GM23248 (cell line): Measurements from ENCODE around the gene IL18. TPM values are rescaled to one million over a fixed set of nuclear protein-coding genes. Genes with fewer than 3 reads are reported as not detected.
"Not testable (repeated sequence)": the region's sequence is repeated elsewhere in the genome, so short reads cannot be mapped to it uniquely, and the experiment has no call there.

ENCODE experiments used
- DNase-seq: peaks from one replicate; pipeline ENCODE4 v3.0.0-alpha.2; 2015
- H2AFZ ChIP-seq: fragments of 200-600 bp; sonication (generic); 2 replicates; pipeline ENCODE4 v1.6.1; 2016; ENCODE audit warnings: antibody characterized with exemption
- H3F3A ChIP-seq: fragments of 200-600 bp; sonication (generic); 2 replicates; pipeline ENCODE4 v1.6.1; 2016; ENCODE audit warnings: mild to moderate bottlenecking, antibody characterized with exemption, mixed run types; ENCODE audit not compliant: insufficient read depth
- H3K27ac ChIP-seq: fragments of 200-600 bp; sonication (generic); 2 replicates; pipeline ENCODE4 v1.5.1; 2016; ENCODE audit warnings: mild to moderate bottlenecking
- H3K27me3 ChIP-seq: fragments of 200-600 bp; sonication (generic); replicated peaks from 2 replicates; pipeline ENCODE4 v1.6.1; 2016; ENCODE audit warnings: mild to moderate bottlenecking; ENCODE audit not compliant: insufficient read depth
- H3K36me3 ChIP-seq: fragments of 200-600 bp; sonication (generic); 2 replicates; pipeline ENCODE4 v1.6.1; 2016; ENCODE audit warnings: low read depth, mild to moderate bottlenecking
- H3K4me1 ChIP-seq: fragments of 200-600 bp; sonication (generic); 2 replicates; pipeline ENCODE4 v1.6.1; 2016; ENCODE audit warnings: mild to moderate bottlenecking; ENCODE audit not compliant: insufficient read depth
- H3K4me2 ChIP-seq: fragments of 200-600 bp; sonication (generic); one replicate; pipeline ENCODE4 v1.6.1; 2016; ENCODE audit warnings: mild to moderate bottlenecking; ENCODE audit not compliant: unreplicated experiment
- H3K4me3 ChIP-seq: fragments of 200-600 bp; sonication (generic); 2 replicates; pipeline ENCODE4 v1.5.1; 2016; ENCODE audit warnings: mild to moderate bottlenecking
- H3K79me2 ChIP-seq: fragments of 200-600 bp; sonication (generic); 2 replicates; pipeline ENCODE4 v1.6.1; 2016; ENCODE audit warnings: mild to moderate bottlenecking; ENCODE audit not compliant: insufficient read depth
- H3K9ac ChIP-seq: fragments of 200-600 bp; sonication (generic); 2 replicates; pipeline ENCODE4 v1.6.1; 2016; ENCODE audit warnings: mild to moderate bottlenecking
- H3K9me2 ChIP-seq: fragments of 200-600 bp; sonication (generic); 2 replicates; pipeline ENCODE4 v1.6.1; 2016; ENCODE audit warnings: mixed run types, mild to moderate bottlenecking, moderate library complexity; ENCODE audit not compliant: insufficient read depth
- H3K9me3 ChIP-seq: fragments of 200-600 bp; sonication (generic); one replicate; pipeline ENCODE4 v1.6.1; 2017; ENCODE audit warnings: low read depth
- H4K20me1 ChIP-seq: fragments of 200-600 bp; sonication (generic); 2 replicates; pipeline ENCODE4 v1.6.0; 2016; ENCODE audit not compliant: insufficient read depth
- EZH2 ChIP-seq: fragments of 200-600 bp; sonication (generic); IDR thresholded peaks from 2 replicates; pipeline ENCODE4 v1.6.1; 2018; ENCODE audit warnings: antibody characterized with exemption, mild to moderate bottlenecking; ENCODE audit not compliant: insufficient read depth, poor library complexity, severe bottlenecking
- EZH2phosphoT487 ChIP-seq: fragments of 200-600 bp; sonication (generic); IDR thresholded peaks from 2 replicates; pipeline ENCODE4 v1.6.1; 2018; ENCODE audit warnings: antibody characterized with exemption, moderate library complexity, mild to moderate bottlenecking, low read depth; ENCODE audit not compliant: insufficient read depth
- WGBS, 2 experiments: methylation state at CpG; one replicate each; pipeline ENCODE4 v1.1.6; 2015 to 2017; ENCODE audit warnings: low lambda C conversion rate in 2 of 2, low coverage in 1 of 2; ENCODE audit errors: missing lambda C conversion rate in 2 of 2; 5-methylcytosine and 5-hydroxymethylcytosine counted together
- in situ Hi-C: fragments of 300-500 bp; cut with MboI; formaldehyde crosslinking; loops from 2 replicates; pipeline ENCODE4 v1.15.0; 2020
- polyA plus RNA-seq: library from polyadenylated mRNA; unstranded; fragments of >200 nt; fragmentation: Nextera tagmentation; extraction: Ambion mirVana; gene quantifications from 2 replicates; pipeline ENCODE4 v1.2.1, GENCODE V29; 2016
- small RNA-seq: library from RNA; depleted of rRNA; stranded (forward); fragments of <200 nt; gene quantifications from one replicate; pipeline ENCODE3, GENCODE V24; 2014; ENCODE audit warnings: low read depth, low replicate concordance
- total RNA-seq: library from RNA; depleted of rRNA; stranded (reverse); fragments of >200 nt; shearing (Covaris generic); gene quantifications from 2 replicates; pipeline ENCODE4 v1.2.3, GENCODE V29; 2014; rRNA removed

The IL18 gene
- total and polyA plus RNA-seq, 2 experiments from 2014 or later: 51.9 to 62.9 TPM

- Histone ChIP-seq H3K4me1 (no peaks in the 10 kb centered on the region), H3K4me2 (no peak overlapping the region), H3K9me2 (no peaks in the 10 kb centered on the region), H3K27ac (no peak overlapping the region), H3K36me3 (peaks cover 15% of the 10 kb centered on the region; the same call in 1 of the 2 replicates), H3K27me3 (no peaks in the 10 kb centered on the region), H4K20me1 (no peaks in the 10 kb centered on the region; the same call in 1 of the 2 replicates), H3K9me3 (no peaks in the 10 kb centered on the region), H3K9ac (no peak overlapping the region), H2AFZ (no peak overlapping the region), H3F3A (no peaks in the 10 kb centered on the region), H3K79me2 (no peaks in the 10 kb centered on the region), H3K4me3 (no peak overlapping the region)
- TF ChIP-seq EZH2: no peak
- no peak for TF ChIP-seq EZH2phosphoT487
- in situ Hi-C loops: no loop called here
- 92 to 94% methylated on average over 11 of the region's 11 CpGs for WGBS, 2 experiments
- DNase-seq: no peak
These were observed 66.0 kb downstream of the IL18 start for GRCh38 chr11:112097734-112098528.

- Histone ChIP-seq H3K27ac (no peak overlapping the region), H3K4me2 (no peak overlapping the region)
These were observed 67.7 kb downstream of the IL18 start for GRCh38 chr11:112096194-112096593.

GRCh38 chr11:112095302-112095701, 68.6 kb downstream of the IL18 start:
- H3K27ac ChIP-seq, H4K20me1 ChIP-seq, H3K4me2 ChIP-seq, H3K9me2 ChIP-seq, H3K9ac ChIP-seq, H3F3A ChIP-seq, in situ Hi-C loops, H3K79me2 ChIP-seq, H3K27me3 ChIP-seq, H3K4me1 ChIP-seq, H3K9me3 ChIP-seq, DNase-seq, H3K4me3 ChIP-seq, H2AFZ ChIP-seq: not testable (repeated sequence)
- peaks cover 37% of the 10 kb centered on the region; the same call in 1 of the 2 replicates for H3K36me3 ChIP-seq
- WGBS, 2 experiments: 99 to 100% methylated on average over 2 of the region's 2 CpGs

More at GRCh38 chr11:112096194-112096593, 67.7 kb downstream of the IL18 start:
- Histone ChIP-seq H3K4me3 (no peak overlapping the region), H3K9me3 (no peaks in the 10 kb centered on the region), H3K9me2 (no peaks in the 10 kb centered on the region), H3K79me2 (no peaks in the 10 kb centered on the region), H3K36me3 (peaks cover 28% of the 10 kb centered on the region; the same call in 1 of the 2 replicates), H4K20me1 (no peaks in the 10 kb centered on the region; the same call in 1 of the 2 replicates), H3K27me3 (no peaks in the 10 kb centered on the region), H2AFZ (no peak overlapping the region), H3F3A (no peaks in the 10 kb centered on the region), H3K4me1 (no peaks in the 10 kb centered on the region), H3K9ac (no peak overlapping the region)
- TF ChIP-seq EZH2: no peak
- DNase-seq: no peak
- in situ Hi-C loops: no loop called here

Small RNA genes lying within 50 kb of the gene (small RNA-seq; reads per million reads assigned to genes)
- gene MRPS36P4: not detected

Other genes with a start within 250 kb of the IL18 start
- 2.1 and 3.5 TPM in 2 replicates for gene C11orf52, start 245.2 kb downstream of the IL18 start, total RNA-seq
- 0.78 and 1.2 TPM in 2 replicates for gene C11orf52, start 245.2 kb downstream of the IL18 start, polyA plus RNA-seq
- gene DIXDC1, start 226.8 kb downstream of the IL18 start, total RNA-seq: 22.7 and 22.9 TPM in 2 replicates
- 10.4 and 10.8 TPM in 2 replicates for gene DIXDC1, start 226.8 kb downstream of the IL18 start, polyA plus RNA-seq
- 32.3 and 35.7 TPM in 2 replicates for gene DLAT, start 138.7 kb downstream of the IL18 start, total RNA-seq
- 33.4 and 36.0 TPM in 2 replicates for gene DLAT, start 138.7 kb downstream of the IL18 start, polyA plus RNA-seq
- gene PIH1D2, start 90.1 kb downstream of the IL18 start, total RNA-seq: 0.86 and 1.0 TPM in 2 replicates
- gene PIH1D2, start 90.1 kb downstream of the IL18 start, polyA plus RNA-seq: 2.2 and 2.3 TPM in 2 replicates
- 20.6 and 39.4 TPM in 2 replicates for gene NKAPD1, start 89.8 kb downstream of the IL18 start, total RNA-seq
- 26.1 and 28.1 TPM in 2 replicates for gene NKAPD1, start 89.8 kb downstream of the IL18 start, polyA plus RNA-seq
- gene TIMM8B, start 77.3 kb downstream of the IL18 start, total RNA-seq: 27.1 and 33.8 TPM in 2 replicates
- 103 and 106 TPM in 2 replicates for gene TIMM8B, start 77.3 kb downstream of the IL18 start, polyA plus RNA-seq
- 108 and 141 TPM in 2 replicates for gene SDHD, start 77.2 kb downstream of the IL18 start, total RNA-seq
- gene SDHD, start 77.2 kb downstream of the IL18 start, polyA plus RNA-seq: 185 and 186 TPM in 2 replicates
- 0.51 and 2.2 TPM in 2 replicates for gene TEX12, start 3.3 kb upstream of the IL18 start, total RNA-seq
- gene TEX12, start 3.3 kb upstream of the IL18 start, polyA plus RNA-seq: not detected in 2 replicates
- gene BCO2, start 11.4 kb upstream of the IL18 start, total RNA-seq: not detected in 2 replicates
- gene BCO2, start 11.4 kb upstream of the IL18 start, polyA plus RNA-seq: 0.25 and 0.83 TPM in 2 replicates
- gene PTS, start 62.3 kb upstream of the IL18 start, total RNA-seq: 33.9 and 36.5 TPM in 2 replicates
- gene PTS, start 62.3 kb upstream of the IL18 start, polyA plus RNA-seq: 100 and 108 TPM in 2 replicates
- not detected in 2 replicates for gene PLET1, start 96.8 kb upstream of the IL18 start, total RNA-seq
- gene PLET1, start 96.8 kb upstream of the IL18 start, polyA plus RNA-seq: not detected in 2 replicates